ENCODE measurements around the gene ACSM6.

ACSM6 gene

DNA sequence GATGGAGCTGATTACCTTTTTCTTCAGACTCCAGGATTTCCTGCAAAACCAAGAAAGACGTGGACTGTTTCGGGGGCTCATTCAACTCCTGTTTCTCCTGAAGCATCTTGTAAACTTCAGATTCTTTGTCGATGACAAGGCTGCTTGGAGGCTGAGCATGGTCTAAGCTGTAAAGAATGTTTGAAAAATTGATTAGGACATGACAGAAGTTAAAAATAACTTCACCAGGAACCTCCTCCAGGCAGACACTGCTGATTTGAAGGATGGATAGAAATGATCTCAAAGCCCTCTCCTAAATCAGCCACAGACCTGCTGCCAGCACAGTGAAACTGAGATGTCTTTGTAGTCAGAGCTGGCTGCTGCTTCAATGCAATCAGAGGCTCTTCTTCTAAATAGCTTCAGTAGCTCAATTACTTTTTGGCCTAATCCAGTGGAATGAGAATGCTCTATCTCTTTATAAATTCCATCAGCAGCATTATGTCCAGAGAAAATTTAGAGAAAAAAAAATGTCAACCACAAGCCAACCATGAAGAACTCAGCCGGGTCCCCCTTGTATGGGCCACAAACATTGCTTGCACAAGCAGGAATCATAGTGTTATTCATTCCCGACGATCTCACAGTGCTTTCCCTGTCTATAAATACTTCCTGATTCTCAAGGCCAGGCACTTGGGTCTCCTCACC, 53.3 kb downstream of the ACSM6 start:
- DNase-seq: no peak

DNA sequence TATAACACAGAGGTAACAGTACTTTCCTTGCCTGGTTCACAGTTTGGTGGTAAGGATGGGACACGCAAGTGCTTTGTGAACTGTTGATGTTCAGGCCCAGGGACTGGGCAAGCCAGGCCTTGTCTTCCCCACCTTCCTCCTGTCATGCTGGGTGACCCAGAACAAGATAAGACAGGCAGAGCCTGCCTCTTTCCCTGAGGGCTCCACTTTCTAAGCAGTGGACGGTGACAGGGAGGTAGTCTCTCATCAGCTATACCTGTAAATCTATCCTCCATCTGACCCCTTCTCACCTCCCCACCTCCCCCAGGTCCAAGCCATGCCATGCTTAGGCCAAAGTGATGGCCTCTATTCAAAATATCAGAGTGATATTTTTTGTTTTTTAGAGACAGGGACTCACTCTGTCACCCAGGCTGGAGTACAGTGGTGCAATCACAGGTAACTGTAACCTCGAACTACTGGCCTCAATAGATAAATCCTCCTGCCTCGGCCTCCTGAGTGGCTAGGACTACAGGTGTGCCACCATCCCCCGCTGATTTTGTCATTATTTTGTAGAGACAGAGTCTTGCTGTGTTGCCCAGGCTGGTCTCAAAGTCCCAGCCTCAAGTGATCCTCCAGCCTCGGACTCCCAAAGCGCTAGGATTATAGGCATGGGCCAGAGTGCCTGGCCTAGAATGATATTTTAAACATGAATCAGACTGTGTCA, 54.0 kb downstream of the ACSM6 start:
- DNase-seq: no peak

DNA sequence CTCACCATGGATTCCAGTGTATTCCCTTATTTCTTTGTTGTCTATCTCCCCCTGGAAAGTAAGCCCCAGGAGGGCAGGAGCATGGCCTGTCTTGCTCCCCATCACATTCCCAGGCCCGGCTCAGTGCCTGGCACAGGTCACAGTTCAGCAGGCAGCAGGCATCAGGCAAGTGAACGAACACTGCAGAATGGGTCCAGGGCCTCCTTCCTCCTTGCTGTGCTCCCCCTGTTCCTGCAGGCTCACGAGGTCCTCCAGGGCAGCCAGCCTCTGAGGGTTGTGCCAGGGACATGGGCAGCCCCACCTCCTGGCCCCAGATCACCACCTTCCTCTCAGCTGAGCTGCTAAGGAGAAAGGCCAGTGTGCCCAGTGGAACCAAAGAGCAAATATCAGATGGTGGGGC, 55.0 kb downstream of the ACSM6 start:
- DNase-seq: no peak

DNA sequence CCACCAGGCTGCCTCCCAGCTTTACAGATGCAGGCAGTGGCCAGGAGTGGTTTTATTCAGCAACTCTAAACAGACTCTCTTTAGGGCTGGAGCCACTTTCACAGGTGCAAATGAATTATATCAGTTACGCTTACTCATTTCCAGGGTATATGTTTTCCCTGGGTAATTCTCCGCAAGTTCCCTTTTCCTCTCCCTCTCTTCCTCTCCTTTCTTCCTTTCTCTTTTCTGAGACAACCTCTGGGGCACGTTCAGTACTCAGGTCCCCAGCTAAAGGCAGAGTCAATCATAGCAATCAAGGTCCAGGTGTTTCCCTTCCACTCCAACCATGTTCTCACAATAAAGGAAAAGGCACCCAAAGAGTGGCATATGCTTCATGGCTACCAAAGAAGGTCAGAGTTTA, 55.4 kb downstream of the ACSM6 start:
- DNase-seq: no peak

DNA sequence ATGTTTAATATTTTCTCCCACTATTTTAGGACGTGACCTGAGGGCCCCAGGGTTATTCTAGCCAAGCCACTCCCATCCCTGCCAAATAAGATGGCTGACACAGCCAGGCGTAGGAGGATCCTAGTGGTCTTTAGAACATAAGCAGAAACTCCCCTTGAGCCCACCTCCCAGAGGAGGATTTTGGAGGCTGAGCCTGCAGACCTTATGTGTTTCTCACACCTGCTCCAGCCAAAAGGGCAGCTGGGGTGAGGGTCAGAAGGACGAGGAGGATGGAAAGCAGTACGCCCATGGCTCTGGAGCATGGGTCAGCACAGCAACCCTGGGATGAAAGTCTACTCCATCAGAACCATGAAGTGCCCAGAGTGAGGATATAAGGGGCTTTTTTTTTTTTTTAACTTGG, 56.8 kb downstream of the ACSM6 start:
- no peak for DNase-seq

DNA sequence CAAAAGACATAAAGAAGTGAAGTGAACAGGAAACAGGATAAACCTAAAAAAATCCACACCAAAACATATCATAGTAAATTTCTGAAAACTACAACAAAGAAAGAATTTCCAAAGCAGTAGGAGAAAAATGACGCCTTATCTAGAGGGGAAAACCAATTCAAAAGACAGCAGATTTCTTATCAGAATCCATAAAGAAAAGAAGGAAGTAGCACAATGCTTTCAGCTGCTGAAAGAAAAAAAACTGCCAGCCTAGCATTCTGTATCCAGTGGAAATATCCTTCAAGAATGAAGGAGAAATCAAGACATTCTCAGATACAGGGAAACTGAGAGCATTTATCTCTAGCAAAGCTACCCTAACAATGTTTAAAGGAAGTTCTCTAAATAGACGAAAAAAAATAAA, 59.0 kb downstream of the ACSM6 start:
- no peak for DNase-seq

DNA sequence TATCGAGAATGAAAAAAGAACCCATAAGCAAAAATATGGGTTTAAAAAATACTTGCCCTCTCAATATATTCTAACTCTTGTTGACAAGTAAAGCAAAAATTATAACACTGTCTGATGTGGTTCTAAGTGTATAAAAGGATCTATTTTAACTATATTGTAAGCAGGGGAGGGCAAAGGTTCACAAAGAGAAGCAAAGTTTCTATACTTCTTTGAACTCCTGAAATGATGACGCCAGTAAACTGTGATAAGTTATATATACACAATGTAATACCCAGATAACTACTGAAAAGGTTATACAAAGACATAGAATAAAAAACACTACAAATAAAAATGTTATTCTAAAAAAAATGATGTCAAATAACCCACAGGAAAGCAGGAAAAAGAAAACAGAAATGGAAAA, 59.6 kb downstream of the ACSM6 start:
- no peak for DNase-seq

DNA sequence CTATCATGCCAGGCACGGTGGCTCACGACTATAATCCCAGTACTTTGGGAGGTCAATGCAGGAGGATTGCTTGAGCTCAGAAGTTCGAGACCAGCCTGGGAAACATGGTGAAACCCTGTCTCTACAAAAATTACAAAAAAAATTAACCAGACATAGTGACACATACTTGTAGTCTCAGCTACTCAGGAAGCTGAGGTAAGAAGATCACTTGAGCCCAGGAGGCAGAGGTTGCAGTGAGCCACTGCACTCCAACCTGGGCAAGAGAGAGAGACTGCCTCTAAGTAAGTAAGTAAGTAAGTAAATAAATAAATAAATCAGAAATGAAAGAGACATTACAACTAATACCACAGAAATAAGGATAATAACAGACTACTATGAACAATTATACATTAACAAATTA, 60.6 kb downstream of the ACSM6 start:
- no peak for DNase-seq

DNA sequence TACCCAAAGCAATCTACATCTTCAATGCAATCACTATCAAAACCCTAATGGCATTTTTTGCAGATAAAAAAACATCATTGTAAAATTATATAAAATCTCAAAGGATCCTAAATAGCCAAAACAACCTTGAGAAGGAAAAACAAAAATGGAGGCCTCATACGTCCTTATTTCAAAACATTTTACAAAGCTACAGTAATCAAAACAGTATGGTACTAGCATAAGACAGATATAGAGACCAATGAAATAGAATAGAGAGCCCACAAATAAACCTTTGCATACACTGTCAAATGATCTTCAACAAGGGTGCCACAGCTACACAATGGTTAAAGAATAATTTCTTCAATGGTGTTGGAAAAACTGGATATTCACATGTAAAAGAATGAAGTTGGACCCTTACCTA, 62.2 kb downstream of the ACSM6 start:
- no peak for DNase-seq

DNA sequence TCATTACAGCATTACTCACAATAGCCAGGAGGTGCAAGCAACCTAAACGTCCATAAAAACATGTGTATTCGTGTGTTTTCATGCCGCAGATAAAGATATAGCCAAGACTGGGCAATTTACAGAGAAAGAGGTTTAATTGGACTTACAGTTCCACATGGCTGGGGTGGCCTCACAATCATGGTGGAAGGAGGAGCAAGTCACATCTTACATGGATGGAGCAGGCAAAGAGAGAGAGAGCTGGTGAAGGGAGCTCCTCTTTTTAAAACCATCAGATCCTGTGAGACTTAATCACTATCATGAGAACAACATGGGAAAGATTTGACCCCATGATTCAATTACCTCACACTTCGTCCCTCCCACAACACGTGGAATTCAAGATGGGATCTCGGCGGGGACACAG, 63.8 kb downstream of the ACSM6 start:
- no peak for DNase-seq

DNA sequence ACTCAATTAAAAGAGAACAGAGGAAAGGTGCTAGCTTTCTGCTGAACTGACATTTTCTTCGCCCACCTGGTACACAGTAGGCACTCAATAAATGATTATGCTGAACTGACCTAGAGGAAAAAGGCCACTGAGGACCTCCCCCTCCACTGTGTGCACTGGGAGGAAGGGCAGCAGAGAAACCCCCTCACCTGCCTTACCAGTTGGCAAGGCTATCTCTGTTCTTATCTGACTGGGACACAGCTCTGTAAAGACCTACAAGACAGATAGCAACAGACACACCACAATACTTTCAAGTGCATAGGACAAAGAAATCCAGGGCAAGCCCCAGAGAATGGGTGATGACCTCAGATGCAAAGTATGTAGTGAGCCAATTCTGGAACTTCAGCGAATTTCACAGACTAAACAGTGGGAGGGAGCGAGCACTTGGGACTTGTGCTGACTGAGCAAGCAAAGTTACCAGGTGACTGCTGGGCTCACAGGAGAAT, 66.4 kb downstream of the ACSM6 start:
- DNase-seq: no peak

DNA sequence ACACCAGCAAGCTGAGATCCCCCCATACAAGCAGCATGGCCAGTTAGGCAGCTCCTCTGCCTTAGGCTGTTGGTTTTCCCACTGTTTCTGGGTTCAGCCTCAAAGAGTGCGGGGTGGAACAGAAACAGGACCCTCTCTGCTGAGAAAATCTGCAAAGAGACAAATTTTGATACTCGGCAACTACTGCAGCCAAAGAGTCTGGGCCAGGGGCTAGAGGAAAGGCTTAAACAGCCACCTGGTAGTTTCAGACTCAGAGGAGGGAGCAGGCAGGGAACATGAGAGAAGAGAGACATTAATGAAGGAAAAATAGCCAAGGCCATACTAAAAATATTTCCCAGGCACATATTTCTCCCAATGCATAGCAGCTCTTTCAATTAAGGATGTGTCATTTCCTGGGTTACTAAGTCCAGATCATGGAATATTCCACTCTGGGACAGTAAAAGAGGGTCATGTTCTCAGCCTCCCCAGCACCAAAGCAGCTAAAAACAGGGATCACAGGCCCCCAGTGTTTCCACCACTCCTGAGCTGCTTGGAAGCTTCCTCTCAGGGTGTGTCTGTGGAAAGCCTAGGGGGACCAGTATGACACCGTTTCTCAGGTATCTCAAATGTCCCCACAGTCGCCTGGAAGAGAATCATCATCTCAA, 67.0 kb downstream of the ACSM6 start:
- DNase-seq: no peak

DNA sequence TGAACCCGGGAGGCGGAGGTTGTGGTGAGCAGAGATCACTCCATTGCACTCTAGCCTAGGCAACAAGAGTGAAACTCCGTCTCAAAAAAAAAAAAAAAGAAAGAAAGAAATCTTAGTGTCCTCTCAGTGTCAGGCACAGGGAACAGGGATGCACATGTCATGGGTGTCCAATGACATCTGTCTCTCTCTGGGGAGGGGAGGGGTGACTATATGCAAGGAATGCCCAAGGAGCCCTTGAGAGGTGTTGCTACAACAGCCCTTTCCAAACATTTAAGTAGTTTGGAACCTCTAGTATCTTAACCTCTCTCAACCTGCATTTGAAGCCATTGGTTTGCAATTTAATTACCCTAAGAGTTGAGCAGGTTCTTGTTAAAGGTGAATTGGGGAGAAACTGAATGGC, 67.9 kb downstream of the ACSM6 start:
- no peak for DNase-seq

DNA sequence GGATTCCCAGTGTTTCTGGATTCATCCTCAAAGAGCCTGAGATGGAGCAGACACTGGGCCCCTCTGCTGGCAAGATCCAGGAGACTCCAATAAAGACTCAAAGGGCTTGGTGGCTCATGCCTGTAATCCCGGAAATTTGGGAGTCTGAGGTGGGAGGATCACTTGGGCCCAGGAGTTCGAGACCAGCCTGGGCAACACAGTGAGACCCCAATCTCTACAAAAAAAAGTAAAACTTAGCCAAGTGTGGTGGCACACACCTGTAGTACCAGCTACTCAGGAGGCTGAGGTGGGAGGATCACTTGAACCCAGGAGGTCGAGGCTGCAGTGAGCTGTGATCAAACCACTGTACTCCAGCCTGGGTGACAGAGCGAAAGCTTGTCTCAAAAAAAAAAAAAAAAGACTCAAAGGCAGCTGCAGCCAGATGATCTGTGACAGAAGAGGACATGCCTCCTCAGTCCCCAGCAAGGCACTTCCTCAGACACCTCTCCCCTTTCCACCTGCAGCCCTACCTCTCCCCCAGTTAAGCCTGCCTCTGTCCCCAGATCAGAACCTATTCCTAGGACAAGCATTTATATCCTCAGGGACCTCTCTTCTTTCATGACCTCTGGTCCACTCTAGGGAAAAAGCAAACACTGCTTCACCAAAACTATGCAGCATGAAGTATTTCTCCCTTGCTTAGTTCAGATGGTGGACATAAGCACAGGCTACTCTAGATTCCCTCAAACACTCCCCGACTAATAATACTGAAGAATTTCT, 68.9 kb downstream of the ACSM6 start:
- DNase-seq: no peak

DNA sequence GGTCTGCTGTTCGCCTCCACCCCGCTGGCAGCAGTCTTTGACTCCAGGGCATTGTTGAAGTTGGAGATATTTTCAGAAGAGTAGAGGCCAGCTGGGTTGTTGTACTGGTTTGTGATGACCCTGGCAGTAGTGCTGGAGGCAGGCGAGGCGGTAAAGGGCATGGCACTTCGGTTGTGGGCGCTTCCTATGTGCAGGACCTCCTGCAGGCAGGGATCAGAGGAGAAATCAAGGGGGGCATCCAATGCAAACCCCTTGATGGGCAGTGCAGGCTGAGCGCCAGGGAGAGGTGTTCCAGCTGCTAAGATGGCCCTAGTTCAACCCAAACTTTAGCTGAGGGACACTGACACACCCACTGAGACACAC, 69.8 kb downstream of the ACSM6 start:
- DNase-seq: no peak

DNA sequence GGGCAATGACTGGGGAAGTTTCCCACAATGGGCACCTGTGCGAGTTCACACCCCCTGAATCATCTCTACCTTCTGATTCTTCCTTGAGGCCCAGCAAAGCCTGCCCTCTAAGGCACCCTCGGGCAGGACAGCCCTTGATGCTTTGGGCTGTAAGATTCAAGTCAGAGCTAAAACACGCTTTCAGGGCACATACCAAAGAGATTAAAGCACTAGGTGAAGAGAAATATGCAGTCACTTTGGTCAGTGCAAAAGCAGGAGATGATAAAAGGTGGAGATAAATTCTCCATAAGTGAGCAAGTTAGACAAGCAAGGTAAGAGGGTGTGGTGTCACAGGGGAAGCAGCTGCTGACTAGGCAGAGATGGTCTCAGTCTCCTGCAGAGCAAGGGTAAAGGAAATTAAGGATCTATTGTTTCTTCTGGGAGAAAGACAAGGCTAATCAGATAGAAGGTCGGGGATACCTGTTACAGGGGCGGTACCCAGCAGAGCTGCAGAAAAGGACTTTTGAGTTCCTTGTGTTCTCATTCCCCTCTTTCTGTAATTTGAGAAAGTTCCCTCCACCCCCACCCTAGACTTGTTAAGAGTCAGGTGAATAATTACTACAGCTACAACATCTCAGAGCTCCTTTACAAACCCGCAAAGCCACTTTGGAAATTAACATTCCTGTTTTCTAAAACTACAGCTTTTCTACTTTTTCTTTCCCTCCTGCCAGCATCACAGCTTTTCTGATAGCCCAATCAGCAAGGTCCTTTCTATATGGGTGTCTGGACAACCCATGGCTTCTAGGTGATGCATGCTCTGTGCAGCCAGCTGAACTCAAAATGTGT, 70.4 kb downstream of the ACSM6 start:
- DNase-seq: no peak

DNA sequence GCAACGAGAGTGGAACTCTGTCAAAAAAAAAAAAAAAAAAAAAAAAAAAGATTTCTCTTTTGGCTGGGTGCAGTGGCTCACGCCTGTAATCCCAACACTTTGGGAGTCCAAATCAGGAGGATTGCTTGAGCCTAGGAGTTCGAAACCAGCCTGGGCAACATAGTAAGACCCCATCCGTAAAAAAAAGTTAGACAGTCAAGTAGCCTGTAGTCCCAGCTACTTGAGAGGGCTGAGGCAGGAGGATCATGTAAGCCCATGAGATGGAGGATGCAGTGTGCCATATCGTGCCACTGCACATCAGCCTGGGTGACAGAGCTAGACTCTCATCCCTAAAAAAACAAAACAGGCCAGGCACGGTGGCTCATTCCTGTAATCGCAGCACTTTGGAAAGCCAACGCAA, 71.5 kb downstream of the ACSM6 start:
- DNase-seq: no peak

DNA sequence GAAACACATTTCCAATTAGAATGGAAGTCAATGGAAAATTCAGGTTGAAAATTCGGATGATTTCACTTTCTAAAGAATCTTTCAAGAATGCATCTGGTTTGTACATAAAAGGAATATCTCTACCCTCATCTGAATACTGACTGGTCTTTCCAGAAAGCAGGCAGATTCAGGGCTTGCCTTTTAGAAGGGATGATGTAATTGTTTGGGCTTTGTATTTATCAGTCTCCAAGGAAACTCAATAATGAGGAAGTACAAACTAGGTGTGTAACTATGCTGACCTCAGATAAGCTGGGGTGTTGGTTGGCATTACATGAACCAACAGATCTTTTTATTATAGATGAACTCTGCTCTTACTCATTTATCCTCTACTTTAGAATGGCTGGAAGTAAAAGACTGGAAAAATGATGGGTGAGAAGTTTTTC, 72.6 kb downstream of the ACSM6 start:
- peak; percentile 62 to 68 for DNase-seq

DNA sequence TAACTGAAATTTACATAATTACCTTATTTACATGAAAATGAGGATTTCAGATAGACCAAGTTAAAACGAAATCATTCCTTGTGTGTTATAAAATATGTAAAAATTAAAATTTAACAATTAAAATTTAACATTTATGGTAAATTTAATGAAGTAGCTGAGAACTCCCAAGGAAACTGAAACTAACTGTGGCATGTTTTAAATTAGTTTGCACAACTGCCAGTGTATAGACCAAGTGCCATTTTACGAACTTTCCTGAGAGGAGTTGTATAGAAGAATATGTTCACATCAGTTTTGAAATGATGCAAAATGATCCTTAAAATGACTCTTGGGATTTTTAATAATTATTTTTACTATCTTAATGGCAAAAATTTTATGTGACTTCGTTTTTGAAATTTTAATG, 73.2 kb downstream of the ACSM6 start:
- no peak for DNase-seq

DNA sequence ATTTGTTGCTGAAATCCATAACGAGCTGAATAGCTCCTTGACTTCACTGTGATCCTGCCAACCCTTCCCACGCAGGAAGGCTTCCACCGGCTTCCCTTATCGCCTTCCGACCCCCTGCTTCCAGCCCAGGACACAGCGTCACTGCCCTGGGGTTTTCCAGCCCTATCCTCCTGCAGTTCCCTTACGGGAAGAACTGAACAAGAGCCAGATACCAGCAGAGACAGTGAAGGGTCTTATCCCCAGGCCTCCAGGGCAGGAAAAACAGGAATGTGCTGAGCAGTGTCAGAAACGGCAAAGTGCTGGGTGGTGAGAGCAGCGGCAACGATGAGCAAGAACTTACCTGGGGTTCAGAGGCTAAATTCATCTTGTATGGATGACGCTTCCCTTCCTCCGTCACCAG, 74.4 kb downstream of the ACSM6 start:
- DNase-seq: no peak

DNA sequence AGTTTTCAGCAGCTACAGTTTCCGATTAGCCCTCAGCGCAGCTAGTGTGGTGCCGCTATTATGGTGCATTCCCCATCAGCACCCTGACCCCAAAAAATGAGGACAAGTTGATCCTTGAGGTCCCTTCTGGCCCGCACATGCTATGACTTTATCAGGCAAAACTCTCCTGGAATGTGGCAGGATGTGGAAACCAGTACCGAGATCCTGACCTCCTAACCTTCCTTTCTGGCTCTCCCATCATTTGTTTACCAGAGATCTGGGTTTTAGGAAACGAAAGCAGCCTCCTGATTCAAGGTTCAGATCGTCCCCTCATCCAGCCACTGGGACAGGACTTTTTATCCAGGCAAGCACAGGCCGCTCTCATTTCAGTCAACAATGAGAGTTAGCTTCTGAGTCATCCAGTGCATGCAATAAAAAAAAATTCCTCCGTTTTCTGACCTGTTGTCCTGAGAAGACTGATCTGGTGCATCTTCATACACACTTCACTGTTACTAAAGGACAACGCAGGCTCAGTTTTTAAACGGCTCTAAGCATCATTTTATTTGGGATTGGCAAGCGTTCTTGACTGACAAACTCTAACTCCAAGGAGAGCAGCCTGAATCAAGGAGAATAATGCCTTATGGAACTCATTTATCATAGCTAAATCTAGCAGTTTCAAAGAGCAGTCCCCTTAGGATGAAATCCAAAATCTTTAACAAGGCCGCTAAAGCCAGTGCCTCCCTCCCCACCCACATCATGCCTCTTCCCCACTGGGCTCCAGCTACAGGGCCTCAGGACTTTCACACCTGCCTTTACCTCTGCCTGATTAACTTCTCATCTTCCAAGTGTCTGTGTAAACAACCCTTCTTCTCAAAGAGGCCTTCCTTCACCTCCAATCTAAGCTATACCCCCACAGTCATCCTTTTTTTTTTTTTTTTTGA, 79.6 kb downstream of the ACSM6 start:
- no peak for DNase-seq
